GM19328 (cell line): ENCODE results near the gene SLC43A1.
"Not testable (repeated sequence)": the region's sequence is repeated elsewhere in the genome, so short reads cannot be mapped to it uniquely, and the experiment has no call there.

ENCODE experiments used
- ATAC-seq: cut with Tn5 transposase; IDR thresholded peaks from one replicate; pipeline ENCODE4 v1.9.1; 2021; ENCODE audit warnings: mild to moderate bottlenecking, moderate library complexity; ENCODE audit not compliant: unreplicated experiment

SLC43A1 gene

DNA sequence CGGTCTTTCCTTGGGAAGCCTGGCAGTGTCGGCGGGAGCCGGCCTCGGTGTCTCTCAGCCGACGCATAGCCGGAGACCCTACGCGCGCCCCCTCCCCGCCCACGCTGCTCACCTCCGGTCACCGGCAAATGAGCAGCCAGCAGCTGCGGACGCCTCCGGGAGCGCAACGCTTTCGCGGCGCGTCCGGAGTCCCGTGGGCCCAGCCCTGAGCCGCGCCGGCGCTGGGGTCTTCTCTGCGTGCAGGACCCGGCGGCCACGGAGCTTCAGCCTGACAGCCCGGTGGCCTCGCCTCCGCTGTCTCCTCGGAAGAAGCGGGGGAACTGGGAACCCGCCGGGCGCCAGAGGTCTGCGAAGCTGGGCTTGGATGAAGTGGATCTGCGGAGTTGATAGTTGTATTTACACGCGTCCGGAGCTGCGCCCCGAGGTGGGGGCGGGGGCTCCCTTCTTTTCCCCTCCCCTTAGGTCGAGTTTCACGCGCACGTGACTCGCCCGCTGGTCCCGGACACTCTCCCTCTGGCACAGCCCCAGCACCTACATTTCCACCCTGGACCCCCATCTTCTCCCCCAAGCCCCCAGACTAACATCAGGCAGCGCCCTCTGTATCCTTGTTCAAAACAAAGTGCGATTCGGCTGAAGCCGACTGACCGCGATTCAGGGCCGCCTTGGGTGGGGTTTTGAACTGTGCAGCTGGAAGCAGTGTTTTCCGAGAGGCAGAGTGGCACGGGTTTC lies at the start of gene SLC43A1:
TSS of gene SLC43A1 (minus strand) at position 371 of the 729 bp plus-strand sequence. CDS start 1,591 bp downstream, outside the sequence.
- peak; percentile 45 for ATAC-seq

GRCh38 chr11:57562596-57562995 lies 47.1 kb upstream of the SLC43A1 start:
- ATAC-seq = no peak

DNA sequence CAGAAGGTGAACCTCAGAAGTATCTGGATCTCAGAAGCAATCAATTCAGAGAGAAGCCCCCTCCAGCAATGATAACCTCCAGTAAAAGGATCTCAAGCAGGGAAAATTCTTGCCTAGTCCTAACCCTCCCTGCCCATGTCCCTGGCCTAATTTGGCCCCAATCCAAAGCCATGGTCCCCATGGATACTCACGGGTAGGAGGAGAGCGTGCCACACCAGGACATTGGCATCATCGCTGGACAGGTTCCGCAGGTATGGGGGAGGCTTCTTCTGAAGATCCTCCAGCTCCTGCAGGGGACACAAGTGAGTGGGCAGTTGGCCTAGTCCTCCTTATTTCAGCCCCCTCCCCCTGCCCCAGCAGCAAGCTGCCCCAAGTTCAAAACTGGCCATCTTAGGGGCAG lies 44.6 kb upstream of the SLC43A1 start:
- ATAC-seq = no peak

- no peak for ATAC-seq
These were observed 40.5 kb upstream of the SLC43A1 start for GRCh38 chr11:57556041-57556440.

GRCh38 chr11:57555393-57555792 lies 39.9 kb upstream of the SLC43A1 start:
- no peak for ATAC-seq

DNA sequence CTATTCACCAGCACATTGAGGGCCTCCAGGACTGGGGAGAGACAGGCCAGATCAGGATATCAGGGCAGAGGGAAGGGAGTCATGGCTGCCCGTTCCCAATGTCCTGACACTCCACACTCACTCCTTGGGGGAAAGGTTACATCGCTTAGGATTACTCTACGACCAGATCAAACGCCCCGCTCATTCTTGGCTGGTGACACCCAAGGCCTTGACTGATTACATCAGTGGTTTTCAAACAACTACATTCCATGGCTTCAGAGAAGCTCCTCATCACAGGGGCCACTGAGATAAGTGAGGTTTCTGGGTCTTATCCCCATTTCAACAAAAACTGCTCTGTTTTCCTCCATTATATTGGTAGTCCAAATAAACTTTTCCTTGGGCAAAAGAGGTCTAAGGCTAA lies 37.0 kb upstream of the SLC43A1 start:
- no peak for ATAC-seq

DNA sequence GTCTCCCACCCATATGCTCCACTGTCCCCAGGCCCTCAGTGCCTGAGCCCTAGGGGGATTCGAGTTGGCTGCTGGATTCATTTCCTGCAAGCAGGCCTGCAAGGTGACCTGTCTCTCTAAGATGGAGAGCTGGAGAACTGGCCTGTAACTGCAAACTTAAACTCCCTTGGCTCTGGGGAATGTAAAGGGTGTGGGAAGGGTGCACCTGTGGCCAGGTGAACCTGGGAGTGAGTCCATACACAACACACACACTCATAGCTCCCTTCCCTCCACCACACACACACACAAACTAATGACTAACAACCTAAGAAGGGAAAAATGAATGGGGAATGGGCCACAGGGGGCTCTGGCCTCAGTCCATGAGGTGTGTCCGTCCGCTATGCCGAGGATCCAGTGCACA lies 36.4 kb upstream of the SLC43A1 start:
- no peak for ATAC-seq

GRCh38 chr11:57549983-57550382 lies 34.5 kb upstream of the SLC43A1 start:
- no peak for ATAC-seq

- ATAC-seq = peak; percentile 74
These were observed 32.4 kb upstream of the SLC43A1 start for GRCh38 chr11:57547854-57548377.

- peak; percentile 45 for ATAC-seq
These were observed 31.5 kb upstream of the SLC43A1 start for GRCh38 chr11:57546869-57547475.

- no peak for ATAC-seq
These were observed 30.9 kb upstream of the SLC43A1 start for GRCh38 chr11:57546451-57546850.

GRCh38 chr11:57545883-57546282 lies 30.4 kb upstream of the SLC43A1 start:
- ATAC-seq = no peak

DNA sequence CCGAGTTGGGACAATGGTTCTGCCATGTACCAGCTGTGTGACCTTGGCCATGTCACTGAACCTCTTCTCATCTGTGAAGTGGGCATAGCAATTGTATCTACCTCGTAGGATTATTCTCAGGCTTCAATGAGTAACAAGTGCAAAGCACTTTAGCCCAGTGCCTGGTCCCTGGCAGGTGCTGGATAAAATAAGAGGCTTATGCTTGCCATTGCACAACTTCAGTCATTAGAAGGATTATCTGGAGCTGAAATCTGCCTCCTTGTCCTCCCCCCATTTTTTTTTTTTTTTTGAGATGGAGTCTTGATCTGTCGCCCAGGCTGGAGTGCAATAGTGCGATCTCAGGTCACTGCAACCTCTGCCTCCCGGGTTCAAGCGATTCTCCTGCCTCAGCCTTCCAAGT lies 29.1 kb upstream of the SLC43A1 start:
- no peak for ATAC-seq

DNA sequence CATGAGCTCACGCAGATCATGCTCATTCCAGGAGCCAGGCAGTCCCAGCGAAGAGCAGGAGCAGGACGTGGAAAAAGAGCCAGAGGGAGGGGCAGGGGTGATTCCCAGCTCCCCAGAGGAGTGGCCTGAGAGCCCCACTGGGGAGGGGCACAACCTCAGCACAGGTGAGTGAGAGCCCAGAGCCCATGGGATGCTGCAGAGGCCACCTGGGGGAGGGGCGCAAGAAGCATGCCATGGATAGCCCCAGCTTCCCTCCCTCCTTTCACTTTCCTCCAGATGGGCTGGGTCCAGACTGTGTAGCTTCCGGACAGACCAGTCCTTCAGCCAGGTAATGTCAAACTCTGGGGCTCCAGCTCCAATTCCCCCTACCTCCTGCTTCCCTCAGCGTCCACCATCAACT lies 28.1 kb upstream of the SLC43A1 start:
- ATAC-seq = no peak

DNA sequence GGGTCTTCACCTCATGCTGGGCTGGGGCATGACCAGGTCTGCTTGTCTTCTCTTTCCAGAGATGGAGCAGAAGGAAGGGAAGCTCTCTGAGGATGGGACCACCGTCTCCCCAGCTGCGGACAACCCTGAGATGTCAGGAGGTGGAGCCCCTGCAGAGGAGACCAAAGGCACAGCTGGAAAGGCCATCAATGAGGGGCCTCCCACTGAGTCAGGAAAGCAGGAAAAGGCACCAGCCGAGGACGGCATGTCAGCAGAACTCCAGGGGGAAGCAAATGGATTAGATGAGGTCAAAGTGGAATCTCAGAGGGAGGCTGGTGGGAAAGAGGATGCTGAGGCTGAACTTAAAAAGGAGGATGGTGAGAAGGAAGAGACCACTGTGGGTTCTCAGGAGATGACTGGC lies 27.1 kb upstream of the SLC43A1 start:
- no peak for ATAC-seq

DNA sequence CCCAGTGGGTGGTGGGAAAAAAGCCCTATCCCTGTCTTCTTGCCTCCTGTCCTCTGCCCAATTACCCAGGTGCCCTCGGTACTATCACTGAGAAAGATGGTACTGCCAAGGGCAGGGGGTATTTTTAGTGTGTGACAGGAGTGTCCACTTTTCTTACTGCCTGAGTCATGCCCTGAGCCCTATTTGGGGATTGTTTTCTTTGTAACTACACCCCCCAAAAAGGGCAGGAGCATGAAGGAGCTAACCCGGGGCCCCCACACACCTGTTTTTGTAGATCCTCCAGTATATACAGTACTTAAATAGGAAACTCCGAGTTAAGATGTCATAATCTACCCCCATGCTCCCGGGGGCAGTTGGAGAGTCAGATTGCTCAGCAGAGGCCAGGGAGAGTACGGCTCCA lies 25.7 kb upstream of the SLC43A1 start:
- ATAC-seq = no peak

DNA sequence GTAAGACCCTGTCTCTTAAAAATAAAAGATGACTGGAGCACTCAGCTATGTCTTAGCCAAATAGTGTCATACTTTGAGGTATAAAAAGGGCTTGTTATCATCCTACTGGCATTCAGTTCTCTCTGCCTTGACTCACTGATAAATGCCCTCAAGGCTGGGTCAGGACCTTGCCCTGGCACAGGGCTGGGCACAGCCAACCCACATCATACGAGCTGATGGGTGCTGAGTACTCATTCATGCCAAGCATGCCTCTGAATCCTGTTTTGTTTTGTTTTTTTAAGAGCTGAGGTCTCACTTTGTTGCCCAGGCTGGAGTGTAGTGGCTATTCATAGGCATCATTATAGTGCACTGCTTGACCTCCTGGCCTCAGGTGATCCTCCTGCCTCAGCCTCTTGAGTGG lies 23.8 kb upstream of the SLC43A1 start:
- no peak for ATAC-seq

DNA sequence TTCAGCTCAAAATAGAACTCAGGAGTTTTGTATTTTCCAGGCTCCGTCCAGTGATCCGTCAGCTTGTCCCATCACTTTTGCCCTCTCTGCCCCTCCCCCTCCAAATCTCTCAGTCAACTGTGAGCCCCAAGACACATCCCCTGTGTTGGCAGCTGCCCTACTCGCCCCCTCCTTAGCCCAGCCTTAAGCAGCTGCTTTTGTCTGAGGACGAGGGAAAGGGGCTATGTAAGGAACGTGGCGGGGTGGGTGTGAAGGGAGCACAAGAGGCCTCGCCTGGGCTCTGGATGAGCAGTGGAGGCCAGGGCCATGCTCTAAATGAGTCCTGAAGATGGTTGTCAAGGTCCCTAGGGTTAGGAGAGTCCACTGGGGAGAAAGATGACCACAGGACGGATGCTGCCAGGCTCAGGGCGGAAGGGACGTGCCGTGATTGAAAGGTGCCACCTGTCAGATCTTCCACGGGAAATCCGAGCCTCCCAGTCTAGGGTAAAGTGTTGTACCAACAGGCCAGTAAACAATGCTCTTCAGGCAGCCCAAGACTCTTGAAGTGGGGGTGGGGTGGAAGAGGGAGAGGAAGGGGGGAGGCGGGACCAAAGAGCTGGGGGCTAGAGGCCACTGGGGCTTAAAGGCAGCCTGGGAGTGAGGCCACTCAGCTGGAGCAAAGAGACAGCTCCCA lies 21.6 kb upstream of the SLC43A1 start, which contains the start of gene SMTNL1:
TSS of gene SMTNL1 (plus strand) at position 649 of the 673 bp plus-strand sequence. CDS start 5,048 bp downstream, outside the sequence.
- no peak for ATAC-seq

GRCh38 chr11:57534449-57534848 lies 18.9 kb upstream of the SLC43A1 start:
- ATAC-seq = not testable (repeated sequence)

GRCh38 chr11:57530596-57531507 lies 15.3 kb upstream of the SLC43A1 start, which contains the start of gene TIMM10:
TIMM10 (minus strand) TSS chr11:57530754; CDS start chr11:57530189, 565 bp downstream.
- ATAC-seq = peak; percentile 98

GRCh38 chr11:57530215-57530595 lies 14.7 kb upstream of the SLC43A1 start:
- ATAC-seq = peak; percentile 3
